Jurkat, Clone E6-1 (cell line): ENCODE results near the gene B3GNT4.
"Not testable (repeated sequence)": the region's sequence is repeated elsewhere in the genome, so short reads cannot be mapped to it uniquely, and the experiment has no call there.

Experiments used
- DNase-seq: peaks from one replicate; pipeline ENCODE4 v3.0.0-alpha.2; 2011; ENCODE audit warnings: low read depth, low spot score
- H3K4me3 ChIP-seq: 2 replicates; pipeline ENCODE4 v1.5.1; 2011; ENCODE audit warnings: mild to moderate bottlenecking, low read length, control low read depth, moderate library complexity

B3GNT4 gene

GRCh38 chr12:122250536-122250935 lies 47.0 kb downstream of the B3GNT4 start:
- no peak for DNase-seq
- H3K4me3 ChIP-seq, result no peak overlapping the region

DNA sequence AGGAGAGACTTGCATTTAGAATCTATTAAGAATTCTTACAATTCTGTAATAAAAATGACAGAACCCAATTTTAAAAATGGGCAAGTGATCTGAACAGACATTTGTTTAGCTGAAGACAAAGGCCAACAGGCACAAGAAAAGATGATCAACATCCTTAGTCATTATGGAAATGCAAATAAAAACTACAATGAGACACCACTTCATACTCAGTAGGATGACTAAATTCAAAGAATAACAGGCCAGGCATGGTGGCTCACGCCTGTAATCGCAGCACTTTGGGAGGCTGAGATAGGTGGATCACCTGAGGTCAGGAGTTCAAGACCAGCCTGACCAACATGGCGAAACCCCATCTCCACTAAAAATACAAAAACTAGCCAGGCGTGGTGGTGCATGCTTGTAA lies 55.0 kb downstream of the B3GNT4 start:
- DNase-seq, result not testable (repeated sequence)

More for the DNA sequence above, 55.0 kb downstream of the B3GNT4 start:
- not testable (repeated sequence) for H3K4me3 ChIP-seq
